Right renal cortex interstitium (tissue), 3 donors: ENCODE results near the gene MAP7D3. TPM values are rescaled to one million over a fixed set of nuclear protein-coding genes. Genes with fewer than 3 reads are reported as not detected.
"Not testable (repeated sequence)": the region's sequence is repeated elsewhere in the genome, so short reads cannot be mapped to it uniquely, and the experiment has no call there.

Experiments used
- DNase-seq, 3 donors: peaks; one replicate each; pipeline ENCODE4 v3.0.0-alpha.2; 2013; ENCODE audit warnings: low read depth in 3 of 3, low spot score in 2 of 3
- polyA plus RNA-seq, 3 donors: library from polyadenylated mRNA; unstranded; fragments of 120-200 nt; gene quantifications; one replicate each; pipeline ENCODE4 v1.2.1, GENCODE V29; 2013; ENCODE audit not compliant: insufficient read length in 3 of 3

Gene MAP7D3
- polyA plus RNA-seq, 3 donors, result 15.1 to 17.5 (median 16.5) TPM

GRCh38 chrX:136250191-136251040 is 784 bp downstream of the MAP7D3 start:
- DNase-seq, result no peak

GRCh38 chrX:136246201-136246600 is 5.0 kb downstream of the MAP7D3 start:
- no peak for DNase-seq

- DNase-seq, result not testable (repeated sequence)
These were observed 13.4 kb downstream of the MAP7D3 start for GRCh38 chrX:136237849-136238248.

GRCh38 chrX:136237074-136237473 is 14.1 kb downstream of the MAP7D3 start:
- no peak for DNase-seq

GRCh38 chrX:136228839-136229207 is 22.4 kb downstream of the MAP7D3 start:
- DNase-seq, result no peak

- DNase-seq, result no peak
These were observed 23.0 kb downstream of the MAP7D3 start for GRCh38 chrX:136227948-136228838.

- DNase-seq, result no peak
These were observed 24.1 kb downstream of the MAP7D3 start for GRCh38 chrX:136227074-136227473.

GRCh38 chrX:136221851-136222513 is 29.2 kb downstream of the MAP7D3 start:
- no peak for DNase-seq

- no peak for DNase-seq
These were observed 30.2 kb downstream of the MAP7D3 start for GRCh38 chrX:136220951-136221350.

- no peak for DNase-seq
These were observed 30.7 kb downstream of the MAP7D3 start for GRCh38 chrX:136220540-136220939.

GRCh38 chrX:136219893-136220292 is 31.3 kb downstream of the MAP7D3 start:
- no peak for DNase-seq

GRCh38 chrX:136215559-136215958 is 35.6 kb downstream of the MAP7D3 start:
- DNase-seq, result no peak

- DNase-seq, result no peak
These were observed 36.6 kb downstream of the MAP7D3 start for GRCh38 chrX:136214551-136214950.

- DNase-seq, result no peak
These were observed 38.6 kb downstream of the MAP7D3 start for GRCh38 chrX:136212557-136213111.

GRCh38 chrX:136211766-136212556 is 39.2 kb downstream of the MAP7D3 start:
- no peak for DNase-seq

GRCh38 chrX:136210806-136211205 is 40.4 kb downstream of the MAP7D3 start:
- DNase-seq, result no peak

GRCh38 chrX:136210243-136210642 is 41.0 kb downstream of the MAP7D3 start:
- DNase-seq, result no peak

GRCh38 chrX:136209751-136210150 is 41.4 kb downstream of the MAP7D3 start:
- DNase-seq, result no peak

GRCh38 chrX:136209016-136209738 is 42.0 kb downstream of the MAP7D3 start:
- DNase-seq, result no peak
